Effector memory CD8-positive, alpha-beta T cell (primary cell): ENCODE measurements around the gene SLFN12L.
A peak's percentile ranks its signal among the peaks of the same experiment; 100 is the strongest.
"Not testable (repeated sequence)": the region's sequence is repeated elsewhere in the genome, so short reads cannot be mapped to it uniquely, and the experiment has no call there.

ENCODE experiments used
- ATAC-seq: fragments of 150-1000 bp; cut with Tn5 transposase; replicated peaks from 2 replicates; pipeline ENCODE4 v1.10.0; 2021; ENCODE audit warnings: mild to moderate bottlenecking, moderate library complexity
- DNase-seq, 3 experiments: peaks; one replicate each; pipeline ENCODE4 v3.0.0; 2021
- H3K27ac Mint-ChIP-seq, 2 donors: one replicate each; pipeline ENCODE4 v1.8.0; 2022; ENCODE audit warnings: mild to moderate bottlenecking in 2 of 2, mixed read lengths in 2 of 2, moderate library complexity in 2 of 2
- H3K27me3 Mint-ChIP-seq, 2 donors: one replicate each; pipeline ENCODE4 v1.8.0; 2022; ENCODE audit warnings: mixed read lengths in 2 of 2
- H3K36me3 Mint-ChIP-seq: one replicate; pipeline ENCODE4 v1.8.0; 2022; ENCODE audit warnings: mild to moderate bottlenecking, moderate library complexity, mixed read lengths; ENCODE audit not compliant: insufficient read depth
- H3K4me1 Mint-ChIP-seq, 2 donors: one replicate each; pipeline ENCODE4 v1.8.0; 2022; ENCODE audit warnings: low read depth in 2 of 2, mixed read lengths in 2 of 2
- H3K4me3 Mint-ChIP-seq, 2 donors: one replicate each; pipeline ENCODE4 v1.8.0; 2022; ENCODE audit warnings: mild to moderate bottlenecking in 2 of 2, mixed read lengths in 2 of 2, moderate library complexity in 2 of 2
- H3K9me3 Mint-ChIP-seq, 2 donors: one replicate each; pipeline ENCODE4 v1.8.0; 2022; ENCODE audit warnings: mixed read lengths in 2 of 2

SLFN12L gene

DNA sequence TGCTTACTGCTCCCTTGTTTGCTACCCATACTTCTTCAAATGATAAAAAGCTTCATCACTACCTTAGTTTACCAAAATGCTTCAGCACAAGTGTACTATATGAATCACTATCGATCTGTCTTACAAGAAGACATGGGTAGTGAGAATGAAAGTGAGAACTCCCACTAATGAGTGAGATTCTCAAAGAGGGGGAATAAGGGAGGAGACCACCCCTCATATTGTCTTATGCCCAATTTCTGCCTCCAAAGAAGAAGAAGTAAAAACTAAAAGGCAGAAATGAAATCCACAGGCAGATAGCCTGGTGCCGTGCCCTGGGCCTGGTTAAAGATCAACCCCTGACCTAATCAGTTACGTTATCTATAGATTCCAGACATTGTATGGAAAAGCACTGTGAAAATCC lies 29.8 kb downstream of the SLFN12L start:
- DNase-seq, ATAC-seq, H3K27me3 Mint-ChIP-seq, H3K4me3 Mint-ChIP-seq, H3K9me3 Mint-ChIP-seq: not testable (repeated sequence)
- peaks cover 64% of the 10 kb centered on the region for H3K36me3 Mint-ChIP-seq
- H3K27ac Mint-ChIP-seq: peak overlapping the region in 1 of 2 donors; percentile 92
- H3K4me1 Mint-ChIP-seq: peaks cover 38 to 55% of the 10 kb centered on the region in 2 donors

DNA sequence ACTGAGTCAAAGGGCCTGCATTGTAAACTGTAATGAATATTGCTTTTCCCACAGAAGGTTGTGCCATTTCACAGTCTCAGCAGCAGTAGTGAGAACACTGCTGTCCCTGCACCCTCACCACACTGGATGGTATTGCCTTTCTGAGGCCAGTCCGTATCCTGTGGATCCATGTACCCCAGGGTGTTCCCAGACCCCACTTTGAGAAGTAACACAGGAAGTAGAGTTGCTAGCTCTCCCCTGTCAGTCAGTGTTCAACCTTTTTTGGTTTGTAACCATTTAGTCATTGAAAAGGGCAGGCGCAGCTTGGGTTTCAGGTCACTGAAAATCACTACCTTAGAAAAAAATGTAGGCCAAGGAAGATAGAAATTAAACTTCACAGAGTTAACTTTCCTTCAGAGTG lies 37.9 kb downstream of the SLFN12L start:
- Mint-ChIP-seq H3K36me3 (peaks cover 69% of the 10 kb centered on the region), H3K27me3 (no peaks in the 10 kb centered on the region), H3K4me1 (peaks cover 51 to 75% of the 10 kb centered on the region in 2 donors), H3K4me3 (peak overlapping the region in 1 of 2 donors; percentile 18), H3K27ac (peak overlapping the region; percentile 79 to 83), H3K9me3 (peaks cover 0 to 2% of the 10 kb centered on the region in 2 donors)
- no peak for DNase-seq
- ATAC-seq: peak; percentile 50

DNA sequence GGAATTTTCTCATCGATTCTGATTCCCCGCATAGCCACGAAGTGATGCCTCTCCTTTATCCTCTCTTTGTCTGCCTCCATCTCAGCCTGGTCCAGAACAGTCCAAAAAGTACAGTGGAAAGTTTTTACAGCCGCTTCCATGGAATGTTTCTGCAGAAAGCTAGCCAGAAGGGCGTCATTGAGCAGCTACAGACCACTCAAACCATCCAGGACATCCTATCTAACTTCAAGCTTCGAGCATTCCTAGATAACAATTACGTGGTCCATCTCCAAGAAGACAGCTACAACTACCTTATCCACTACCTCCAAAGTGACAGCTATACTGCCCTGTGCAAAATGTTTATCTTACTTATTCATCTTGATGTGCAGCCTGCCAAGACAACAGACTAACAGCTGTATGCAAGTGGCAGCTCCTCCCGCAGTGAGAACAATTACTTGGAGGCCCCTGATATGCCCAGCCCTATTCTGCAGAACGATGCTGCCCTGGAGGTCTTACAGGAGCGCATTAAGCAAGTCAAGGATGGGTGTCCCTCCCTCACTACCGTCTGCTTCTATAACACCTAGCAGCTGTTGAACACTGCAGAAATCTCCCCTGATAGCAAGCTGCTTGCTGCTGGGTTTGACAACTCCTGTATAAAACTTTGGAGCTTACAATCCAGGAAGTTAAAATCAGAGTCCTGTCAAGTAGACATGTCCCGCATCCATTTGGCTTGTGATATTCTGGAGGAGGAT lies 38.9 kb downstream of the SLFN12L start:
- no peak for ATAC-seq
- Mint-ChIP-seq H3K27me3 (no peaks in the 10 kb centered on the region), H3K9me3 (peaks cover 0 to 2% of the 10 kb centered on the region in 2 donors), H3K27ac (peak overlapping the region; percentile 79 to 83), H3K4me3 (no peak overlapping the region), H3K4me1 (peaks cover 49 to 72% of the 10 kb centered on the region in 2 donors), H3K36me3 (peaks cover 72% of the 10 kb centered on the region)
- no peak for DNase-seq

DNA sequence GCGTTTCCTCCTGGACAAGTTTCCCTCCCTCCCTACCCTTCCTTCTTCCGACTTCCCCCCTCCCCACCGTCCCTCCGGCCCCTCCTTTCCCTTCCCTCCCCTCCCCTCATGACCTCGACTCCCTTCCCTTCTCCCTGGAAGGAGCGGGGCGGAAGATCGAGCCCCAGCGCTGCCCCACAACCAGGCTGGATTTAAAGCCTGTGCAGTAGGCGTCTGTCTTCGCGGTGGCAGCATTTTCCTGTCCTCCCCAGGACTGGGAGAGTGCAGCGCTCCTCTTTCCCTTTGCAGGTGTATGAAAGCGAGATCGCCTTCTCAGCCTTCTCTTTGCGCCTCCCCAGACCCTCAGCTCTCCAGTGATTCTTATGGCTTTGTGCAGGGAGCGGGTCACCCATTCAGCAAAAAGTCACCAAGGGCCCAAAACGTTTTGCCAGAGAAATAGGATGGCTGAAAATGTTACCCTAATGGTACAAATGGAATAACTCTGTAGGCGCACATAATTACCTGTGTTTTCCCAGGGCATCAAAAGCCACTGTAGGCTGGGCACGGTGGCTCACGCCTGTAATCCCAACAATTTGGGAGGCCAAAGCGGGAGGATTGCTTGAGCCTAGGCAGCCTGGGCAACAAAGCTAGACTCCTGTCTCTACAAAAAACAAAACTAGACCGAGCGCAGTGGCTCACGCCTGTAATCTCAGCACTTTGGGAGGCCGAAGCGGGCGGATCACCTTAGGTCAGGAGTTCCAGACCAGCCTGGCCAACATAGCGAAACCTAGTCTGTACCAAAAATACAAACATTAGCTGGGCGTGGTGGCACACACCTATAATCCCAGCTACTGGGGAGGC lies 40.8 kb downstream of the SLFN12L start:
- DNase-seq: no peak
- peaks cover 74% of the 10 kb centered on the region for H3K36me3 Mint-ChIP-seq
- H3K4me3 Mint-ChIP-seq: no peak overlapping the region
- peaks cover 50 to 68% of the 10 kb centered on the region in 2 donors for H3K4me1 Mint-ChIP-seq
- H3K9me3 Mint-ChIP-seq: peaks cover 0 to 2% of the 10 kb centered on the region in 2 donors
- peak overlapping the region in 1 of 2 donors; percentile 65 for H3K27ac Mint-ChIP-seq
- H3K27me3 Mint-ChIP-seq: no peaks in the 10 kb centered on the region
- ATAC-seq: no peak

DNA sequence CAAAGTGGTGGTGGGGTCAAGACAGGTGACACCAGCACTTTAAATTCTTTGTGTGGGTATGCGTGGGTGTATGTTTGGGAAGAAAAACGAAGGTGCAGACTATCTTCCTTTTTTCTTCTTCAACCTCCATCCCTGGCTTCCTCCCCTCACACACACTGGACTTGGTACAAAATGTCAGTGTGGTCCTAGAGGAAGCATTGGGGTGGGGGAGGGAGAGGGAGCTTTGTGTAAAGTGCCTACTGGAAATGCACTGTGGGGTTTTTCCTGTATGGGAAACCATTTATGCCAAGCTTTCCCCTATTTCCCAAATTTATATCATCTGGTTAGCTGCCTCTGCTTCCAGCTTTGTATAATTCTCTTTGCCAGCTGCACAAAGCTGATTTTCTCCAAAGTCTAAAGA lies 44.4 kb downstream of the SLFN12L start:
- H3K36me3 Mint-ChIP-seq: peaks cover 70% of the 10 kb centered on the region
- no peak for DNase-seq
- H3K4me3 Mint-ChIP-seq: no peak overlapping the region
- H3K27me3 Mint-ChIP-seq: no peaks in the 10 kb centered on the region
- no peaks in the 10 kb centered on the region for H3K9me3 Mint-ChIP-seq
- no peak for ATAC-seq
- H3K4me1 Mint-ChIP-seq: peaks cover 39 to 58% of the 10 kb centered on the region in 2 donors
- peak overlapping the region; percentile 26 to 52 for H3K27ac Mint-ChIP-seq

DNA sequence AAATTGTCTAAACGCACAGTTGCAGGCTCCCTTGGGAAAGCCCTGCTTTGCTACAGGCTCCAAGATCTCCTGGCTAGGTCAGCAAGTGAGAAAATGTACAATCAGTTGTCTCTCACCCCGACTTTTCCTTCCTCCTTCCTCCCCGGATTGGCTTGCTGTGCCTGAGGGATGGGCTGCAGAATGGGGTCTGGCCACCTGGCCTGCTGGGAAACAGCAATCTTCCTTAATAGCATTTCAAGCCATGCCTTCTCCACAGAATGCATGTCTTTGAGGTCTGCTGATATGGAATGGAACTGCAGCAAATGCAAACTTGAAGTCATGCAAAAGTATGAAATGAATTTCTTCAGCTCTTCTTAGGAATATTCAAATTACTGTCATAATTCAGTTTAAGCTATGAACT lies 46.1 kb downstream of the SLFN12L start:
- H3K36me3 Mint-ChIP-seq: peaks cover 72% of the 10 kb centered on the region

DNA sequence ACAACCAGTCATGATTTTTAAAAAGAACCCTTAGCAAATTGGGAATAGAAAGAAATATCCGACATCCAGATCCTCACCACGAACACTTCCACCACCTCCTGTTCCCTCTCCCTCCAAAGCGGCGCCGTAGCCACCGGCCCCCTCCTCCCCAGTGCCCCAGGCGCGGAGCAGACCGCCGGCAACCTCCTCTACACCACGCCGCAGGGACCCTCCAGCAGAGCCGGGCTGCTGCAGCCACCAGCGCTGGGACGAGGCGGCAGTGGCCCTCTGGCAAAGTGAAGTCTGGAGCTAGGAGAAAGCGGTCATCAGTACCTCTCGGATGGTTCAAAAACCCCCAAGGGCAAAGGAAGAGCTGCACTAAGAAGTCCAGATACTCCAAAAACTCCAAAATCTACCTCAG lies 47.5 kb downstream of the SLFN12L start:
- no peaks in the 10 kb centered on the region for H3K9me3 Mint-ChIP-seq
- DNase-seq (no peak), ATAC-seq (no peak)
- H3K4me3 Mint-ChIP-seq: peak overlapping the region in 1 of 2 donors; percentile 38
- no peaks in the 10 kb centered on the region for H3K27me3 Mint-ChIP-seq
- H3K4me1 Mint-ChIP-seq: peaks cover 54 to 69% of the 10 kb centered on the region in 2 donors
- H3K36me3 Mint-ChIP-seq: peaks cover 72% of the 10 kb centered on the region
- peak overlapping the region; percentile 83 to 97 for H3K27ac Mint-ChIP-seq

More for the DNA sequence above, 46.1 kb downstream of the SLFN12L start:
- Mint-ChIP-seq H3K27me3 (no peaks in the 10 kb centered on the region), H3K9me3 (no peaks in the 10 kb centered on the region), H3K4me1 (peaks cover 43 to 59% of the 10 kb centered on the region in 2 donors), H3K4me3 (no peak overlapping the region), H3K27ac (peak overlapping the region; percentile 83 to 97)
- no peak for ATAC-seq
- DNase-seq: no peak

DNA sequence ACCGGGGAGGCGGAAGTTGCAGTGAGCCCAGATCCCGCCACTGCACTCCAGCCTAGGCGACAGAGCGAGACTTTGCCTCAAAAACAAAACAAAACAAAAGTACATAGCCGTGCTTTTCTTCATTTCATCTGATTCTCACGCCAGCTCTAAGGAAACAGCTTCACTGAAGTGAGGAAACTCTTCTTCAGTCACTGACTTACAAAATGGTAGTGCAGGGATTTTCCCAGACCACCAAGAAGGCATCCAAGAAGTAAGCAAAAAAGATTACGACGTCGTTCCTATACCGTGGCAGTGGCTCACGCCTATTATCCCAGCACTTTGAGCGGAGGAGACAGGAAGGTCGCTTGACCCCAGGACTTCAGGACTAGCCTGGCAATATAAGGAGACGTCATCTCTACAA lies 48.5 kb downstream of the SLFN12L start:
- Mint-ChIP-seq H3K9me3 (no peaks in the 10 kb centered on the region), H3K27me3 (no peaks in the 10 kb centered on the region), H3K36me3 (peaks cover 67% of the 10 kb centered on the region), H3K4me1 (peaks cover 58 to 72% of the 10 kb centered on the region in 2 donors), H3K4me3 (peak overlapping the region; percentile 91 to 97), H3K27ac (peak overlapping the region; percentile 97 to 98)
- ATAC-seq (no peak), DNase-seq (no peak)

DNA sequence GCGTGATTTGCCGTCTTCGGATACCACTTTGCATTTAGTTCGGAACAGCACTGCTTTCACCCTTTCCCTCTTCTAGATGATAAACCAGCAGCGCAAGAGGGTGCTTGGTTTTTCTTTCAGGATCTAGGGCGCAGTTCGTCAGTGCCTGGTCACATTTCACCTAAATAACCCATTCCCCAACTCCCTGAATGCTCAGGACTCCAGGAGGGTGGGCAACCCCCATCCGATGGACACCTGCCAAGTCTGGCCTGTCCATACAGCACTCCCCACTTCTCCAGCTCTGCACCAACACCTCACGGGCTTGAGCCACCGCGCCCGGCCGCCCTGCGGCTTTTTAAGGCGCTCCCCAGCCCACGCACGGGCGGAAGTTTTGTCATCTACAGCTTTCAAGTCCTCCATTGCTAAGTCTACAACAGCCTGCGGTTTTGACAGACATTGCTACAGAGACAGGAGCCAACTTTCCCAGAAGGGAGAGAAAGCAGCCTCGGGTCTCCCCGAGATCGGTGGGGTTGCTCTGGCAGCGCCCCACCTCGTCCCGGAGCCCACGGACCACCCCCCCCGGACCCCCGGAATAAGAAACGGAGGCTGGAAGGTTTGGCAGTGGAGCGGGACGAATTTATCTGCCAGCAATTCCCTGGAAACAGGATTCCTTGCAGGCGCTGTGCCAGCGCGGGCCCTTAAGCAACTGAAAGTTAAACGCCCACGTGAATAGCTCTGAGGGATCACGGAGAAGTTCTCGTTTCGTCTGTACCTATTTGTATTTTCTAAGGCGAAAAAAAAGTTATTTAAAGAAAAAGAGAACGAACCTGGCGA lies 50.4 kb downstream of the SLFN12L start:
- ATAC-seq (peak; percentile 75), DNase-seq (peak; percentile 55 to 65 (median 61))
- Mint-ChIP-seq H3K4me1 (peaks cover 58 to 71% of the 10 kb centered on the region in 2 donors), H3K4me3 (peak overlapping the region; percentile 91 to 97), H3K27me3 (no peaks in the 10 kb centered on the region), H3K9me3 (no peaks in the 10 kb centered on the region), H3K27ac (peak overlapping the region; percentile 97 to 98), H3K36me3 (peaks cover 66% of the 10 kb centered on the region)

DNA sequence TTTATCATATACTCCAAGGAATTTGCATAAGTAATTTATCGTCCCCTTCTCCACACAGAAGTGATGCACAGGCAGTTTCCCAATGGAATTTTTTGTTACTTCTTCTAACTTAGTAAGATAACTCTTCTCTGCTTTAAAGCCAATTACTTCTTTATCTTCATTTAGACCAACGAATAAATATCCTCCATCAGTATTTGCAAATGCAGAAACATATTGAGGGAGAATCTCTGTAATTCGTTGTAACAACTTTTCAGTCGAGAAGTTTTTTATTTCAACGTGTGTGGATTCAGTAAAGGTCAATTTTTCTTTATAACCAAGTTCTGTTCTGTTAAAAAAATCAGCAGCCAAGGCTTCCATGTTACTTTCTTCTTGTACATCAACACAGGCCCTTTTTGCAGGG lies 58.2 kb downstream of the SLFN12L start:
- H3K36me3 Mint-ChIP-seq: peaks cover 64% of the 10 kb centered on the region
- no peak overlapping the region for H3K4me3 Mint-ChIP-seq
- no peaks in the 10 kb centered on the region for H3K9me3 Mint-ChIP-seq
- H3K27me3 Mint-ChIP-seq: no peaks in the 10 kb centered on the region
- ATAC-seq (no peak), DNase-seq (no peak)
- peaks cover 47 to 65% of the 10 kb centered on the region in 2 donors for H3K4me1 Mint-ChIP-seq
- peak overlapping the region; percentile 2 to 49 for H3K27ac Mint-ChIP-seq

DNA sequence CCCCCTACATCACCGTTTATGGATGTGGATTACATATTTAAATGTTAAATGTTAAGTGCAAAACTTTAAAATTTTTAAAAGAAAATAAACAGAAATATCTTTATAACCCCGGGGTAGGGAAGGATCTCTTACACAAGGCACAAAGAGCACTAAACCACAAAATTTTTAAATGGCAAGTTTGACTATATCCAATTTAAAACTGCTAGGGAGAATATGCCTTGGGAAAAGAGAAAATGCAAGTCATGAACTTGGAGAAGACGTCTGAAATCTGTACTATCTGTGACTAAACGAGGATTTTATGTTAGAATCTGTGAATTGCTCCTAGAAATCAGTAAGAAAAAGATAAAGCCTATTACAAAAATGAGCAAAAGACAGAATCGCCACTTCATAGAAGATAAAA lies 60.2 kb downstream of the SLFN12L start:
- no peak for ATAC-seq
- DNase-seq: no peak
- H3K27ac Mint-ChIP-seq: peak overlapping the region in 1 of 2 donors; percentile 83
- no peaks in the 10 kb centered on the region for H3K27me3 Mint-ChIP-seq
- no peak overlapping the region for H3K4me3 Mint-ChIP-seq
- no peaks in the 10 kb centered on the region for H3K9me3 Mint-ChIP-seq
- H3K36me3 Mint-ChIP-seq: peaks cover 55% of the 10 kb centered on the region
- peaks cover 42 to 57% of the 10 kb centered on the region in 2 donors for H3K4me1 Mint-ChIP-seq

DNA sequence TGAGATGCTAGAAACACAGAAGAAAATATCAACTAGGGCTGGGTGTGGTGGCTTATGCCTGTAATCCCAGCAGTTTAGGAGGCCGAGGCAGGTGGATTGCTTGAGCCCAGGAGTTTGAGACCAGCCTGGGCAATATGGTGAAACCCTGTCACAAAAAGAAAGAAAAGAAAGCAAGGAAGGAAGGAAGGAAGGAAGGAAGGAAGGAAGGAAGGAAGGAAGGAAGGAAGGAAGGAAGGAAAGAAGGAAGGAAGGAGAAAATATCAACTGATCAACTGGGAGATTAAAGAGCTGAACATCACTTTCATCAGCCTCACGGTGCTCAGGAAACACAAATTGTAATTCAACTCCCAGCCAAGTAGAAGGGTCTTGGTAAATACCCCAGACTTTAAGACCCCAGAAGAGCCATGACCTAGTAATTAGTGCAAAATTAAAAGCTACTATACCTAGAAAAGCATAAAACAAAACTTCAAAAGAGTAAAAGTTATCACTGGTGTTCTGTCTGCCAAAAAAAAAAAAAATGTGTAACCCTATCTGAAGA lies 61.1 kb downstream of the SLFN12L start:
- no peaks in the 10 kb centered on the region for H3K27me3 Mint-ChIP-seq
- H3K4me3 Mint-ChIP-seq: no peak overlapping the region
- no peaks in the 10 kb centered on the region for H3K9me3 Mint-ChIP-seq
- H3K27ac Mint-ChIP-seq: peak overlapping the region; percentile 81 to 83
- H3K36me3 Mint-ChIP-seq: peaks cover 50% of the 10 kb centered on the region
- peaks cover 38 to 55% of the 10 kb centered on the region in 2 donors for H3K4me1 Mint-ChIP-seq
- no peak for DNase-seq
- ATAC-seq: no peak

DNA sequence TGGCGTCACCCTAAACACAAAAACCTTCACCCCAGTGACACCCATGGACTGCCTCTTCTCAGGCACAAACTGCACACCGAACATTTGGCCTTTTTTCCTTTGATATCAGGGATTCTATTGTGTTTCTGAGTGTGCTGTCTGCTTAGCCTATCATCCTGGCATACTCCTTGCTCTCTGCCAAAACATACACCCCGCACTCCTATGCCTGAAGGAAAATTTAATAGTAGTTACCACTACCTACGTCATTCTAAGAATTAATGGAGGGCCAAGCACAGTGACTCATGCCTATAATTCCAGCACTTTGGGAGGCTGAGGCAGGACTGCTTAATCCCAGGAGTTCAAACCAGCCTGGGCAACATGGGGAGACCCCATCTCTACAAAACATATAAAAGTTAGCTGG lies 69.0 kb downstream of the SLFN12L start:
- H3K4me1 Mint-ChIP-seq: peaks cover 44 to 54% of the 10 kb centered on the region in 2 donors
- no peaks in the 10 kb centered on the region for H3K27me3 Mint-ChIP-seq
- ATAC-seq (no peak), DNase-seq (no peak)
- no peaks in the 10 kb centered on the region for H3K9me3 Mint-ChIP-seq
- H3K27ac Mint-ChIP-seq: peak overlapping the region; percentile 90 to 92
- H3K36me3 Mint-ChIP-seq: peaks cover 6% of the 10 kb centered on the region
- H3K4me3 Mint-ChIP-seq: peak overlapping the region; percentile 63 to 67
